ENCODE measurements around the gene FCRL5.

DNA sequence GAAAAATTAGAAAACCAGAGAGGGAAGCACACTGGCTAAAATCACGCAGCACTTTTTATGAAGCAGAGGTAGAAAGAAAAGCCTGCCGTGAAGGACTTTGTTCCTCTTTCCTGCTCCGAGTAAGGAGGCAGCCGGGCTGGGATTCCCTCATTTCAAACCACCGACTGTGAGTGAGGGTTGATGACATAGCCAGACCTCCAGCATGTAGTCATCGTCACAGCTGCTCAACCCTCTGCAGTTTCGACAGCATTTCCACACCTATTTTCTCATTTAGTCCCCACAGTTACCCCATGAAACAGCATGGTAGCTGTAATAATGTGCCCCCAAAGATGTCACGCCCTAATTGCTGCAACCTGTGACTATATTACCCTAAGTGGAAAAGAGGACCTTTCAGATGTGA, 35.3 kb downstream of the FCRL5 start:
- TF ChIP-seq, protein P1, sequence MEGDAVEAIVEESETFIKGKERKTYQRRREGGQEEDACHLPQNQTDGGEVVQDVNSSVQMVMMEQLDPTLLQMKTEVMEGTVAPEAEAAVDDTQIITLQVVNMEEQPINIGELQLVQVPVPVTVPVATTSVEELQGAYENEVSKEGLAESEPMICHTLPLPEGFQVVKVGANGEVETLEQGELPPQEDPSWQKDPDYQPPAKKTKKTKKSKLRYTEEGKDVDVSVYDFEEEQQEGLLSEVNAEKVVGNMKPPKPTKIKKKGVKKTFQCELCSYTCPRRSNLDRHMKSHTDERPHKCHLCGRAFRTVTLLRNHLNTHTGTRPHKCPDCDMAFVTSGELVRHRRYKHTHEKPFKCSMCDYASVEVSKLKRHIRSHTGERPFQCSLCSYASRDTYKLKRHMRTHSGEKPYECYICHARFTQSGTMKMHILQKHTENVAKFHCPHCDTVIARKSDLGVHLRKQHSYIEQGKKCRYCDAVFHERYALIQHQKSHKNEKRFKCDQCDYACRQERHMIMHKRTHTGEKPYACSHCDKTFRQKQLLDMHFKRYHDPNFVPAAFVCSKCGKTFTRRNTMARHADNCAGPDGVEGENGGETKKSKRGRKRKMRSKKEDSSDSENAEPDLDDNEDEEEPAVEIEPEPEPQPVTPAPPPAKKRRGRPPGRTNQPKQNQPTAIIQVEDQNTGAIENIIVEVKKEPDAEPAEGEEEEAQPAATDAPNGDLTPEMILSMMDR (IDR thresholded peaks at IDR 0.05) = no peak
- TF ChIP-seq POLR2A (IDR thresholded peaks at IDR 0.05) = no peak
